HEK293 (cell line): Measurements from ENCODE around the gene CRISP2.
"Not testable (repeated sequence)": the region's sequence is repeated elsewhere in the genome, so short reads cannot be mapped to it uniquely, and the experiment has no call there.

ENCODE experiments used
- CTCF ChIA-PET: fragments of 350-600 bp; formaldehyde crosslinking; extraction: SDS; loops from one replicate; lab custom pipeline; 2021; ENCODE audit warnings: antibody characterized with exemption; lab: Yijun Ruan, JAX
- POLR2A ChIA-PET: fragments of 300-600 bp; formaldehyde crosslinking; extraction: SDS; loops from one replicate; lab custom pipeline; 2020; ENCODE audit warnings: antibody characterized with exemption, inconsistent platforms; lab: Yijun Ruan, JAX
- H3K27ac ChIP-seq: fragments of 200-500 bp; sonication (Bioruptor generic); 2 replicates; pipeline ENCODE4 v1.5.1; 2014; ENCODE audit warnings: low read depth, low read length, control low read depth, inconsistent platforms; ENCODE audit errors: extremely low read depth
- H3K36me3 ChIP-seq, 2 experiments: fragments of 200-500 bp in 1 of 2; sonication (Bioruptor generic) in 1 of 2; 1 replicate in 1 of 2; 2 replicates in 1 of 2; pipeline ENCODE4 v1.5.1; 2014 to 2017; ENCODE audit warnings: inconsistent platforms in 2 of 2, low read length in 2 of 2; ENCODE audit not compliant: control insufficient read depth in 2 of 2, insufficient read depth in 1 of 2
- H3K4me1 ChIP-seq: fragments of 200-500 bp; sonication (Bioruptor generic); 2 replicates; pipeline ENCODE4 v1.5.1; 2014; ENCODE audit warnings: mild to moderate bottlenecking, low read length, inconsistent platforms; ENCODE audit not compliant: control insufficient read depth, insufficient read depth
- H3K4me3 ChIP-seq: 2 replicates; pipeline ENCODE4 v1.5.1; 2011; ENCODE audit warnings: low read depth, mild to moderate bottlenecking, control low read depth, low read length, moderate library complexity
- H3K9me3 ChIP-seq: fragments of 200-500 bp; sonication (Bioruptor generic); 2 replicates; pipeline ENCODE4 v1.5.1; 2014; ENCODE audit warnings: low read depth, low read length, inconsistent platforms; ENCODE audit not compliant: control insufficient read depth, insufficient read depth
- HOXC10 ChIP-seq: sonication (generic); formaldehyde crosslinking; IDR thresholded peaks from 2 replicates; pipeline ENCODE4 v1.8.1; 2023; ENCODE audit warnings: mild to moderate bottlenecking, missing genetic modification reagents
- REPIN1 ChIP-seq: fragments of 450-650 bp; formaldehyde crosslinking; IDR thresholded peaks from 2 replicates; pipeline ENCODE4 v1.5.1; 2017; ENCODE audit warnings: missing biosample characterization, missing genetic modification characterization, low read depth
- SCRT1 ChIP-seq: fragments of 450-650 bp; formaldehyde crosslinking; IDR thresholded peaks from 2 replicates; pipeline ENCODE4 v1.5.1; 2016; ENCODE audit warnings: missing biosample characterization, missing genetic modification characterization, borderline replicate concordance
- ZFP37 ChIP-seq: fragments of 450-650 bp; formaldehyde crosslinking; IDR thresholded peaks from 2 replicates; pipeline ENCODE4 v1.5.1; 2016; ENCODE audit warnings: missing biosample characterization, missing genetic modification characterization
- ZFP69B ChIP-seq: fragments of 450-650 bp; formaldehyde crosslinking; IDR thresholded peaks from 2 replicates; pipeline ENCODE4 v1.5.1; 2016; ENCODE audit warnings: missing biosample characterization, missing genetic modification characterization
- ZNF202 ChIP-seq: fragments of 450-650 bp; formaldehyde crosslinking; IDR thresholded peaks from 2 replicates; pipeline ENCODE4 v1.5.1; 2016; ENCODE audit warnings: missing biosample characterization, missing genetic modification characterization, borderline replicate concordance
- ZNF223 ChIP-seq: fragments of 450-650 bp; formaldehyde crosslinking; IDR thresholded peaks from 2 replicates; pipeline ENCODE4 v1.5.1; 2016; ENCODE audit warnings: missing biosample characterization, missing genetic modification characterization
- ZNF548 ChIP-seq: fragments of 450-650 bp; formaldehyde crosslinking; IDR thresholded peaks from 2 replicates; pipeline ENCODE4 v1.5.1; 2016; ENCODE audit warnings: missing biosample characterization, missing genetic modification characterization
- ZNF626 ChIP-seq: fragments of 450-650 bp; sonication (Bioruptor Pico); formaldehyde crosslinking; IDR thresholded peaks from 2 replicates; pipeline ENCODE4 v1.5.1; 2018; ENCODE audit warnings: missing biosample characterization, missing genetic modification characterization, inconsistent platforms
- ZNF747 ChIP-seq: fragments of 450-650 bp; formaldehyde crosslinking; IDR thresholded peaks from 2 replicates; pipeline ENCODE4 v1.5.1; 2016; ENCODE audit warnings: missing biosample characterization, missing genetic modification characterization
- ZNF843 ChIP-seq: fragments of 450-650 bp; formaldehyde crosslinking; IDR thresholded peaks from 2 replicates; pipeline ENCODE4 v1.5.1; 2016; ENCODE audit warnings: missing biosample characterization, missing genetic modification characterization
- ZSCAN18 ChIP-seq: fragments of 450-650 bp; formaldehyde crosslinking; IDR thresholded peaks from 2 replicates; pipeline ENCODE4 v1.5.1; 2016; ENCODE audit warnings: missing biosample characterization, missing genetic modification characterization
- TF ChIP-seq, protein P1 (sequence below): fragments of 450-650 bp; formaldehyde crosslinking; IDR thresholded peaks from 2 replicates; pipeline ENCODE4 v1.5.1; 2017; ENCODE audit warnings: missing biosample characterization, missing genetic modification characterization
- TF ChIP-seq, protein P2 (sequence below): fragments of 450-650 bp; formaldehyde crosslinking; IDR thresholded peaks from 2 replicates; pipeline ENCODE4 v1.5.1; 2016; ENCODE audit warnings: missing biosample characterization, missing genetic modification characterization
- TF ChIP-seq, protein P3 (sequence below): fragments of 450-650 bp; formaldehyde crosslinking; IDR thresholded peaks from 2 replicates; pipeline ENCODE4 v1.5.1; 2016; ENCODE audit warnings: missing biosample characterization, missing genetic modification characterization
- TF ChIP-seq, protein P4 (sequence below): fragments of 450-650 bp; formaldehyde crosslinking; IDR thresholded peaks from 2 replicates; pipeline ENCODE4 v1.5.1; 2017; ENCODE audit warnings: missing biosample characterization, missing genetic modification characterization
- TF ChIP-seq, protein P5 (sequence below): fragments of 450-650 bp; formaldehyde crosslinking; IDR thresholded peaks from 2 replicates; pipeline ENCODE4 v1.5.1; 2016; ENCODE audit warnings: missing biosample characterization, missing genetic modification characterization, borderline replicate concordance

The CRISP2 gene

DNA sequence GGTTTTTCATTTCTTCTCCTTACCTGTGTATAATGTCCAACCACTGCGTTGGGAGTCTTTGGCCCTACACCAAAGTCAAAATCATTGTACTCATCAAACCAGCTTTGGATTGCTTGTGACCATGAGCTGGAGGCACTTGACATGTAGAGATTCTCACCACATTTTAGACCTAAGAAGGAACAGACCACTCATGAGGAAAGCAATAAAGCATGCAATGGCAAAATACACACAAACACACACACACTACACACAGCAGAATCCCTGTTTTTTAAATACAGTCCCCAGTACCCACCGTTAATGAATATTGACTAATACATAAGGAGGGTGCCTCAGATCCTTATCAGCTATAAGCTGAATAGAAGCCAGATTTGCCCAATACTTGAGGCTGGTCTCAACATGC, 20.3 kb upstream of the CRISP2 start (continued):
- TF ChIP-seq SCRT1 (no peak), ZNF202 (tag by site-specific recombination) (no peak), REPIN1 (tag by site-specific recombination) (no peak)

GRCh38 chr6:49732781-49733180, 19.4 kb upstream of the CRISP2 start:
- no peaks in the 10 kb centered on the region for H3K4me1 ChIP-seq
- H3K9me3 ChIP-seq = no peaks in the 10 kb centered on the region
- POLR2A ChIA-PET = no interaction called here
- no peak overlapping the region for H3K4me3 ChIP-seq
- TF ChIP-seq, protein P1, sequence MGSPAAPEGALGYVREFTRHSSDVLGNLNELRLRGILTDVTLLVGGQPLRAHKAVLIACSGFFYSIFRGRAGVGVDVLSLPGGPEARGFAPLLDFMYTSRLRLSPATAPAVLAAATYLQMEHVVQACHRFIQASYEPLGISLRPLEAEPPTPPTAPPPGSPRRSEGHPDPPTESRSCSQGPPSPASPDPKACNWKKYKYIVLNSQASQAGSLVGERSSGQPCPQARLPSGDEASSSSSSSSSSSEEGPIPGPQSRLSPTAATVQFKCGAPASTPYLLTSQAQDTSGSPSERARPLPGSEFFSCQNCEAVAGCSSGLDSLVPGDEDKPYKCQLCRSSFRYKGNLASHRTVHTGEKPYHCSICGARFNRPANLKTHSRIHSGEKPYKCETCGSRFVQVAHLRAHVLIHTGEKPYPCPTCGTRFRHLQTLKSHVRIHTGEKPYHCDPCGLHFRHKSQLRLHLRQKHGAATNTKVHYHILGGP (tag by site-specific recombination) = no peak
- TF ChIP-seq, protein P2, sequence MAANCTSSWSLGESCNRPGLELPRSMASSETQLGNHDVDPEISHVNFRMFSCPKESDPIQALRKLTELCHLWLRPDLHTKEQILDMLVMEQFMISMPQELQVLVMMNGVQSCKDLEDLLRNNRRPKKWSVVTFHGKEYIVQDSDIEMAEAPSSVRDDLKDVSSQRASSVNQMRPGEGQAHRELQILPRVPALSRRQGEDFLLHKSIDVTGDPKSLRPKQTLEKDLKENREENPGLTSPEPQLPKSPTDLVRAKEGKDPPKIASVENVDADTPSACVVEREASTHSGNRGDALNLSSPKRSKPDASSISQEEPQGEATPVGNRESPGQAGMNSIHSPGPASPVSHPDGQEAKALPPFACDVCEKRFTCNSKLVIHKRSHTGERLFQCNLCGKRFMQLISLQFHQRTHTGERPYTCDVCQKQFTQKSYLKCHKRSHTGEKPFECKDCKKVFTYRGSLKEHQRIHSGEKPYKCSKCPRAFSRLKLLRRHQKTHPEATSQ (tag by site-specific recombination) = no peak
- TF ChIP-seq, protein P3, sequence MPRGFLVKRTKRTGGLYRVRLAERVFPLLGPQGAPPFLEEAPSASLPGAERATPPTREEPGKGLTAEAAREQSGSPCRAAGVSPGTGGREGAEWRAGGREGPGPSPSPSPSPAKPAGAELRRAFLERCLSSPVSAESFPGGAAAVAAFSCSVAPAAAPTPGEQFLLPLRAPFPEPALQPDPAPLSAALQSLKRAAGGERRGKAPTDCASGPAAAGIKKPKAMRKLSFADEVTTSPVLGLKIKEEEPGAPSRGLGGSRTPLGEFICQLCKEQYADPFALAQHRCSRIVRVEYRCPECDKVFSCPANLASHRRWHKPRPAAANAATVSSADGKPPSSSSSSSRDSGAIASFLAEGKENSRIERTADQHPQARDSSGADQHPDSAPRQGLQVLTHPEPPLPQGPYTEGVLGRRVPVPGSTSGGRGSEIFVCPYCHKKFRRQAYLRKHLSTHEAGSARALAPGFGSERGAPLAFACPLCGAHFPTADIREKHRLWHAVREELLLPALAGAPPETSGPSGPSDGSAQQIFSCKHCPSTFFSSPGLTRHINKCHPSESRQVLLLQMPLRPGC = no peak
- TF ChIP-seq ZNF223 = no peak
- TF ChIP-seq, protein P4, sequence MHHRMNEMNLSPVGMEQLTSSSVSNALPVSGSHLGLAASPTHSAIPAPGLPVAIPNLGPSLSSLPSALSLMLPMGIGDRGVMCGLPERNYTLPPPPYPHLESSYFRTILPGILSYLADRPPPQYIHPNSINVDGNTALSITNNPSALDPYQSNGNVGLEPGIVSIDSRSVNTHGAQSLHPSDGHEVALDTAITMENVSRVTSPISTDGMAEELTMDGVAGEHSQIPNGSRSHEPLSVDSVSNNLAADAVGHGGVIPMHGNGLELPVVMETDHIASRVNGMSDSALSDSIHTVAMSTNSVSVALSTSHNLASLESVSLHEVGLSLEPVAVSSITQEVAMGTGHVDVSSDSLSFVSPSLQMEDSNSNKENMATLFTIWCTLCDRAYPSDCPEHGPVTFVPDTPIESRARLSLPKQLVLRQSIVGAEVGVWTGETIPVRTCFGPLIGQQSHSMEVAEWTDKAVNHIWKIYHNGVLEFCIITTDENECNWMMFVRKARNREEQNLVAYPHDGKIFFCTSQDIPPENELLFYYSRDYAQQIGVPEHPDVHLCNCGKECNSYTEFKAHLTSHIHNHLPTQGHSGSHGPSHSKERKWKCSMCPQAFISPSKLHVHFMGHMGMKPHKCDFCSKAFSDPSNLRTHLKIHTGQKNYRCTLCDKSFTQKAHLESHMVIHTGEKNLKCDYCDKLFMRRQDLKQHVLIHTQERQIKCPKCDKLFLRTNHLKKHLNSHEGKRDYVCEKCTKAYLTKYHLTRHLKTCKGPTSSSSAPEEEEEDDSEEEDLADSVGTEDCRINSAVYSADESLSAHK (tag by site-specific recombination) = no peak
- TF ChIP-seq, protein P5, sequence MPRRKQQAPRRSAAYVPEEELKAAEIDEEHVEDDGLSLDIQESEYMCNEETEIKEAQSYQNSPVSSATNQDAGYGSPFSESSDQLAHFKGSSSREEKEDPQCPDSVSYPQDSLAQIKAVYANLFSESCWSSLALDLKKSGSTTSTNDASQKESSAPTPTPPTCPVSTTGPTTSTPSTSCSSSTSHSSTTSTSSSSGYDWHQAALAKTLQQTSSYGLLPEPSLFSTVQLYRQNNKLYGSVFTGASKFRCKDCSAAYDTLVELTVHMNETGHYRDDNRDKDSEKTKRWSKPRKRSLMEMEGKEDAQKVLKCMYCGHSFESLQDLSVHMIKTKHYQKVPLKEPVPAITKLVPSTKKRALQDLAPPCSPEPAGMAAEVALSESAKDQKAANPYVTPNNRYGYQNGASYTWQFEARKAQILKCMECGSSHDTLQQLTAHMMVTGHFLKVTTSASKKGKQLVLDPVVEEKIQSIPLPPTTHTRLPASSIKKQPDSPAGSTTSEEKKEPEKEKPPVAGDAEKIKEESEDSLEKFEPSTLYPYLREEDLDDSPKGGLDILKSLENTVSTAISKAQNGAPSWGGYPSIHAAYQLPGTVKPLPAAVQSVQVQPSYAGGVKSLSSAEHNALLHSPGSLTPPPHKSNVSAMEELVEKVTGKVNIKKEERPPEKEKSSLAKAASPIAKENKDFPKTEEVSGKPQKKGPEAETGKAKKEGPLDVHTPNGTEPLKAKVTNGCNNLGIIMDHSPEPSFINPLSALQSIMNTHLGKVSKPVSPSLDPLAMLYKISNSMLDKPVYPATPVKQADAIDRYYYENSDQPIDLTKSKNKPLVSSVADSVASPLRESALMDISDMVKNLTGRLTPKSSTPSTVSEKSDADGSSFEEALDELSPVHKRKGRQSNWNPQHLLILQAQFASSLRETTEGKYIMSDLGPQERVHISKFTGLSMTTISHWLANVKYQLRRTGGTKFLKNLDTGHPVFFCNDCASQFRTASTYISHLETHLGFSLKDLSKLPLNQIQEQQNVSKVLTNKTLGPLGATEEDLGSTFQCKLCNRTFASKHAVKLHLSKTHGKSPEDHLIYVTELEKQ (tag by site-specific recombination) = no peak
- no peak overlapping the region for H3K27ac ChIP-seq
- CTCF ChIA-PET = no interaction called here
- H3K36me3 ChIP-seq = no peaks in the 10 kb centered on the region

DNA sequence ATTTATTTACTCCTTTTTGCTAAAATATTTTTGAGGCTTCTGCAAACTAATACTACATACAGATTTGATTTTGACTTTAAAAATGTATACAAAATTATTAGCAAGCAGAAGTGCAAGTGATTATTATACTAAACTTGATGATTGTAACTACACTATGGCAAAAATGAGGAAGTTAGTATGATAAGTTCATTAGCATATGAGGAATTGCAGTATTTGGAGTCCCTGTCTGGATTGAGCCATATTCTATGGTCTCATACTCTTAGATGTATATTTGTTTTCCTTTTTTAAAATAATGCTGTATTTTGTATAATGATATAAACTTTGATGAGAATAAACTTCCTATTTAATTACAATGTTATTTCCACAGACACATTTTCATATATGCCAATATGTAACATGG, 16.9 kb upstream of the CRISP2 start:
- Histone ChIP-seq H3K4me3 (no peak overlapping the region), H3K27ac (no peak overlapping the region), H3K4me1 (no peaks in the 10 kb centered on the region), H3K36me3 (no peaks in the 10 kb centered on the region), H3K9me3 (no peaks in the 10 kb centered on the region)
- POLR2A ChIA-PET = no interaction called here
- TF ChIP-seq ZNF747 = no peak
- TF ChIP-seq ZNF548 = no peak
- TF ChIP-seq ZSCAN18 = no peak
- no peak for TF ChIP-seq ZFP69B (tag by site-specific recombination)
- no peak for TF ChIP-seq ZNF843 (tag by site-specific recombination)
- TF ChIP-seq HOXC10 (CRISPR knock-in tag) = no peak
- no peak for TF ChIP-seq ZNF626 (tag by site-specific recombination)
- no peak for TF ChIP-seq ZNF202 (tag by site-specific recombination)
- TF ChIP-seq ZFP37 (tag by site-specific recombination) = no peak
- CTCF ChIA-PET = no interaction called here

GRCh38 chr6:49723917-49724316, 10.6 kb upstream of the CRISP2 start:
- CTCF ChIA-PET, H3K36me3 ChIP-seq, POLR2A ChIA-PET, H3K4me3 ChIP-seq, H3K9me3 ChIP-seq, H3K27ac ChIP-seq, H3K4me1 ChIP-seq: not testable (repeated sequence)
